H1 (cell line): ENCODE data around the gene PARD3. TPM values are rescaled to one million over a fixed set of nuclear protein-coding genes. Genes with fewer than 3 reads are reported as not detected.

ENCODE experiments used
- CTCF ChIA-PET: fragments of 300-600 bp; sonication (Branson Sonifier 250); formaldehyde crosslinking; loops from one replicate; lab custom pipeline; 2021; ENCODE audit not compliant: partially characterized antibody; lab: Charles Lee
- POLR2A ChIA-PET: fragments of 300-600 bp; sonication (Branson Sonifier 250); formaldehyde crosslinking; loops from one replicate; lab custom pipeline; 2021; ENCODE audit warnings: inconsistent platforms; ENCODE audit not compliant: partially characterized antibody; lab: Charles Lee
- DNase-seq, 2 experiments: peaks; one replicate each; pipeline versions ENCODE4 v3.0.0 to v3.0.0-alpha.2; 2010 to 2022; ENCODE audit warnings: low spot score in 2 of 2, low read depth in 1 of 2, mixed read lengths in 1 of 2
- FAIRE-seq: peaks from 2 replicates; lab custom pipeline; 2011; peaks lifted over from hg19 to GRCh38; lab: Jason Lieb, UNC
- H2AFZ ChIP-seq: 2 replicates; pipeline ENCODE4 v1.8.1; 2012; ENCODE audit warnings: low read length, inconsistent platforms
- H2AK5ac ChIP-seq: 2 replicates; pipeline ENCODE4 v1.6.1; 2013; ENCODE audit warnings: low read depth, low read length
- H2BK120ac ChIP-seq: replicated peaks from 2 replicates; pipeline ENCODE3; 2013; ENCODE audit warnings: low read depth, low read length, inconsistent platforms
- H2BK12ac ChIP-seq: 2 replicates; pipeline ENCODE4 v1.6.1; 2013; ENCODE audit warnings: low read depth, low read length
- H2BK15ac ChIP-seq: 2 replicates; pipeline ENCODE4 v1.6.1; 2013; ENCODE audit warnings: low read length
- H2BK20ac ChIP-seq: 2 replicates; pipeline ENCODE4 v1.6.1; 2013; ENCODE audit warnings: low read length
- H2BK5ac ChIP-seq: 2 replicates; pipeline ENCODE4 v1.6.1; 2013; ENCODE audit warnings: low read depth, low read length
- H3K14ac ChIP-seq: 2 replicates; pipeline ENCODE4 v1.6.1; 2013; ENCODE audit warnings: inconsistent platforms; ENCODE audit not compliant: insufficient read length
- H3K18ac ChIP-seq: 2 replicates; pipeline ENCODE4 v1.6.1; 2013; ENCODE audit warnings: low read length; ENCODE audit errors: extremely low read depth
- H3K23ac ChIP-seq: 2 replicates; pipeline ENCODE4 v1.6.1; 2013; ENCODE audit warnings: inconsistent platforms; ENCODE audit not compliant: insufficient read length
- H3K23me2 ChIP-seq: 2 replicates; pipeline ENCODE4 v1.6.1; 2013; ENCODE audit warnings: low read depth, low read length
- H3K27ac ChIP-seq: 2 replicates; pipeline ENCODE4 v1.6.1; 2011; ENCODE audit warnings: low read depth, low read length, inconsistent platforms
- H3K27me3 ChIP-seq, 4 experiments: replicated peaks in 1 of 4; 1 replicate in 1 of 4; 2 replicates in 3 of 4; pipeline versions ENCODE4 v1.6.1 to v1.8.1; 2011 to 2013; ENCODE audit warnings: low read length in 3 of 4, mild to moderate bottlenecking in 3 of 4, inconsistent platforms in 2 of 4, mixed read lengths in 2 of 4, moderate library complexity in 1 of 4; ENCODE audit not compliant: control insufficient read depth in 3 of 4, insufficient read depth in 3 of 4; ENCODE audit errors: extremely low read depth in 1 of 4
- H3K36me3 ChIP-seq, 4 experiments: 2 replicates each; pipeline versions ENCODE4 v1.6.1 to v1.8.1; 2011 to 2013; ENCODE audit warnings: mild to moderate bottlenecking in 4 of 4, low read length in 3 of 4, moderate library complexity in 2 of 4, control low read depth in 1 of 4, inconsistent platforms in 1 of 4; ENCODE audit not compliant: insufficient read depth in 4 of 4, control insufficient read depth in 2 of 4
- H3K4ac ChIP-seq: replicated peaks from 2 replicates; pipeline ENCODE3; 2013; ENCODE audit warnings: low read length, low read depth, mixed read lengths, inconsistent platforms; ENCODE audit not compliant: insufficient read length
- H3K4me1 ChIP-seq, 4 experiments: replicated peaks in 1 of 4; 1 replicate in 1 of 4; 2 replicates in 3 of 4; pipeline versions ENCODE4 v1.6.1 to v1.8.1; 2011 to 2013; ENCODE audit warnings: low read length in 3 of 4, inconsistent platforms in 2 of 4, mixed read lengths in 1 of 4; ENCODE audit not compliant: insufficient read depth in 4 of 4, control insufficient read depth in 3 of 4
- H3K4me2 ChIP-seq, 2 experiments: 2 replicates each; pipeline versions ENCODE4 v1.6.1 to v1.8.1; 2011 to 2013; ENCODE audit warnings: low read depth in 2 of 2, low read length in 2 of 2, control low read depth in 1 of 2, inconsistent platforms in 1 of 2, mild to moderate bottlenecking in 1 of 2; ENCODE audit not compliant: insufficient read depth in 1 of 2
- H3K4me3 ChIP-seq, 4 experiments: fragments of 200-600, 300-600 bp in 1 of 4; sonication (generic), shearing (Covaris generic), sonication (Bioruptor Twin) in 1 of 4; 2 replicates each; pipeline versions ENCODE4 v1.5.1 to v1.8.1; 2011 to 2016; ENCODE audit warnings: low read length in 4 of 4, low read depth in 3 of 4, control low read depth in 2 of 4, inconsistent platforms in 2 of 4, mild to moderate bottlenecking in 2 of 4, mixed read lengths in 1 of 4, moderate library complexity in 1 of 4; ENCODE audit not compliant: insufficient read depth in 2 of 4; ENCODE audit errors: extremely low read depth in 1 of 4
- H3K56ac ChIP-seq: replicated peaks from 2 replicates; pipeline ENCODE3; 2013; ENCODE audit warnings: low read depth, mild to moderate bottlenecking, mixed read lengths, low read length, inconsistent platforms; ENCODE audit not compliant: insufficient read length
- H3K79me1 ChIP-seq: 2 replicates; pipeline ENCODE4 v1.6.1; 2013; ENCODE audit warnings: low read depth, low read length, control low read depth
- H3K79me2 ChIP-seq, 2 experiments: 2 replicates each; pipeline versions ENCODE4 v1.6.1 to v1.8.1; 2012 to 2013; ENCODE audit warnings: low read length in 2 of 2, mild to moderate bottlenecking in 2 of 2, inconsistent platforms in 1 of 2; ENCODE audit not compliant: insufficient read depth in 2 of 2, control insufficient read depth in 1 of 2
- H3K9ac ChIP-seq, 4 experiments: replicated peaks in 1 of 4; 1 replicate in 1 of 4; 2 replicates in 3 of 4; pipeline versions ENCODE4 v1.6.1 to v1.8.1; 2011 to 2013; ENCODE audit warnings: low read depth in 3 of 4, low read length in 3 of 4, control low read depth in 2 of 4, mild to moderate bottlenecking in 2 of 4, moderate library complexity in 2 of 4, inconsistent platforms in 1 of 4; ENCODE audit errors: extremely low read depth in 1 of 4
- H3K9me3 ChIP-seq, 2 experiments: 2 replicates each; pipeline versions ENCODE4 v1.6.1 to v1.8.1; 2012 to 2013; ENCODE audit warnings: mild to moderate bottlenecking in 2 of 2, moderate library complexity in 2 of 2, control low read depth in 1 of 2, inconsistent platforms in 1 of 2, low read depth in 1 of 2, low read length in 1 of 2, mixed read lengths in 1 of 2; ENCODE audit not compliant: insufficient read depth in 2 of 2
- H4K20me1 ChIP-seq, 2 experiments: replicated peaks in 1 of 2; 2 replicates each; pipeline versions ENCODE3 to v1.8.1; 2011 to 2013; ENCODE audit warnings: inconsistent platforms in 2 of 2, low read length in 2 of 2, mild to moderate bottlenecking in 1 of 2; ENCODE audit not compliant: insufficient read depth in 2 of 2, control insufficient read depth in 1 of 2
- H4K5ac ChIP-seq: 2 replicates; pipeline ENCODE4 v1.6.1; 2013; ENCODE audit warnings: low read length, low read depth, mixed read lengths, inconsistent platforms; ENCODE audit not compliant: insufficient read length
- H4K8ac ChIP-seq: 2 replicates; pipeline ENCODE4 v1.8.0; 2013; ENCODE audit warnings: mild to moderate bottlenecking, moderate library complexity, low read length, inconsistent platforms; ENCODE audit not compliant: insufficient read depth; ENCODE audit errors: extremely low read depth
- H4K91ac ChIP-seq: replicated peaks from 2 replicates; pipeline ENCODE3; 2013; ENCODE audit warnings: low read length, mixed read lengths, inconsistent platforms; ENCODE audit not compliant: insufficient read length
- E2F6 ChIP-seq: IDR thresholded peaks from 2 replicates; pipeline ENCODE4 v1.6.1; 2012; ENCODE audit warnings: inconsistent platforms
- WGBS, 2 experiments: shearing (Covaris generic) in 1 of 2; methylation state at CpG; one replicate each; pipeline versions ENCODE4 v1.1.6 to v1.1.7; 2013 to 2015; ENCODE audit warnings: low lambda C conversion rate in 2 of 2, mixed read lengths in 2 of 2, inconsistent platforms in 1 of 2, low coverage in 1 of 2, missing lambda C conversion rate in 1 of 2; ENCODE audit not compliant: insufficient replicate concordance in 2 of 2, insufficient coverage in 1 of 2, insufficient read length in 1 of 2; ENCODE audit errors: extremely low coverage in 1 of 2, missing lambda C conversion rate in 1 of 2; 5-methylcytosine and 5-hydroxymethylcytosine counted together
- polyA plus RNA-seq, 7 experiments: library from polyadenylated mRNA; depleted of rRNA in 3 of 7; stranded (reverse) in 5 of 7; unstranded in 2 of 7; fragments of >200 nt in 5 of 7; fragments of 200-250 nt in 2 of 7; gene quantifications; 1 replicate in 5 of 7; 2 replicates in 1 of 7; 4 replicates in 1 of 7; pipeline versions ENCODE4 v1.2.1 to v1.2.3, GENCODE V29; 2011 to 2013; ENCODE audit warnings: missing spikeins in 2 of 7, mixed read lengths in 2 of 7
- total RNA-seq: library from RNA; stranded (reverse); fragmentation: NEBNext Ultra II Directional; extraction: Animal tissue kit (Norgen Biotek cat#: 25700); gene quantifications from 2 replicates; pipeline ENCODE4 v1.2.1, GENCODE V29; 2021

PARD3 gene
- total and polyA plus RNA-seq, 2 of the 8 experiments (the other 6 are each of a cell fraction or from before 2014, with no cell fraction given), result 19.7 to 49.1 TPM

- H3K14ac ChIP-seq, result no peak overlapping the region
- no peaks in the 10 kb centered on the region for H3K36me3 ChIP-seq
- no peak overlapping the region for H4K5ac ChIP-seq
- ChIA-PET CTCF (interaction anchor here (0.8 to 2.3 kb wide), 3 partner anchors 9 to 111 kb away, joined by 3 to 11 read pairs (median 3); no protein-coding TSS in a partner anchor), POLR2A (no interaction called here)
- DNase-seq (no peak), FAIRE-seq (no peak)
- H4K91ac ChIP-seq, result no peak overlapping the region
- H4K20me1 ChIP-seq, result no peaks in the 10 kb centered on the region
- no peak overlapping the region for H3K9ac ChIP-seq
- no peak overlapping the region for H2AK5ac ChIP-seq
- no peaks in the 10 kb centered on the region for H3K23me2 ChIP-seq
- no peak overlapping the region for H2BK20ac ChIP-seq
- H2BK15ac ChIP-seq, result no peak overlapping the region
- H4K8ac ChIP-seq, result no peak overlapping the region
- no peak overlapping the region for H2BK12ac ChIP-seq
- H2BK120ac ChIP-seq, result no peak overlapping the region
- no peak overlapping the region for H3K4ac ChIP-seq
- H3K4me2 ChIP-seq, result no peak overlapping the region
- no peaks in the 10 kb centered on the region for H3K79me1 ChIP-seq
- 89% methylated on average over 5 of the region's 5 CpGs; no CpG with 5 or more reads in 1 of the 2 experiments for WGBS, 2 experiments
- H3K18ac ChIP-seq, result no peak overlapping the region
- no peaks in the 10 kb centered on the region for H3K79me2 ChIP-seq
- no peak overlapping the region for H3K4me3 ChIP-seq
- no peak overlapping the region for H3K23ac ChIP-seq
- H3K27ac ChIP-seq, result no peak overlapping the region
- no peaks in the 10 kb centered on the region for H3K9me3 ChIP-seq
- no peak overlapping the region for H2AFZ ChIP-seq
- no peaks in the 10 kb centered on the region; a peak in 1 of 7 replicates for H3K4me1 ChIP-seq
- no peak overlapping the region for H2BK5ac ChIP-seq
- no peaks in the 10 kb centered on the region for H3K27me3 ChIP-seq
- H3K56ac ChIP-seq, result no peak overlapping the region
- TF ChIP-seq E2F6, result no peak
Measured at GRCh38 chr10:34834274-34834673, 19.2 kb upstream of the PARD3 start.
